Endodermal cell (in vitro differentiated cells): ENCODE results near the gene MAPK8IP1. TPM values are rescaled to one million over a fixed set of nuclear protein-coding genes. Genes with fewer than 3 reads are reported as not detected.

Source experiments
- DNase-seq: peaks from one replicate; pipeline ENCODE4 v3.0.0-alpha.2; 2017
- H3K27ac ChIP-seq: 2 replicates; pipeline ENCODE4 v1.5.1; 2013; ENCODE audit warnings: mild to moderate bottlenecking, low read depth, low read length, moderate library complexity
- H3K27me3 ChIP-seq: 2 replicates; pipeline ENCODE4 v1.6.1; 2013; ENCODE audit warnings: mild to moderate bottlenecking, low read length, moderate library complexity; ENCODE audit not compliant: insufficient read depth, control insufficient read depth, poor library complexity, severe bottlenecking
- H3K36me3 ChIP-seq: 2 replicates; pipeline ENCODE4 v1.7.0; 2013; ENCODE audit warnings: mild to moderate bottlenecking, low read length, moderate library complexity; ENCODE audit not compliant: control insufficient read depth, insufficient read depth
- H3K4me1 ChIP-seq: one replicate; pipeline ENCODE4 v1.7.0; 2013; ENCODE audit warnings: low read length; ENCODE audit not compliant: control insufficient read depth, insufficient read depth
- H3K4me3 ChIP-seq: 2 replicates; pipeline ENCODE4 v1.5.1; 2013; ENCODE audit warnings: mild to moderate bottlenecking, low read length, moderate library complexity
- H3K9ac ChIP-seq: 2 replicates; pipeline ENCODE4 v1.6.1; 2013; ENCODE audit warnings: mild to moderate bottlenecking, low read length, moderate library complexity; ENCODE audit not compliant: poor library complexity, severe bottlenecking; ENCODE audit errors: extremely low read depth
- H3K9me3 ChIP-seq: 2 replicates; pipeline ENCODE4 v1.6.1; 2013; ENCODE audit warnings: mild to moderate bottlenecking, low read length, moderate library complexity; ENCODE audit not compliant: control insufficient read depth
- H3K27ac Mint-ChIP-seq: 2 replicates; pipeline ENCODE4 v1.8.0; 2020; ENCODE audit warnings: mixed read lengths
- H3K27me3 Mint-ChIP-seq: 2 replicates; pipeline ENCODE4 v1.8.0; 2021; ENCODE audit warnings: mild to moderate bottlenecking, mixed read lengths; ENCODE audit not compliant: insufficient read depth
- H3K36me3 Mint-ChIP-seq: 2 replicates; pipeline ENCODE4 v1.8.0; 2020; ENCODE audit warnings: low read depth, mixed read lengths
- H3K4me1 Mint-ChIP-seq: 2 replicates; pipeline ENCODE4 v1.8.0; 2020; ENCODE audit warnings: mixed read lengths
- H3K4me3 Mint-ChIP-seq: 2 replicates; pipeline ENCODE4 v1.8.0; 2020; ENCODE audit warnings: mild to moderate bottlenecking, moderate library complexity, mixed read lengths
- H3K9me3 Mint-ChIP-seq: 2 replicates; pipeline ENCODE4 v1.8.0; 2020; ENCODE audit warnings: mild to moderate bottlenecking, mixed read lengths
- CTCF ChIP-seq: fragments of 200-600 bp; sonication (generic); conservative IDR thresholded peaks from 2 replicates; pipeline ENCODE4 v1.5.0; 2021; ENCODE audit warnings: antibody characterized with exemption, mild to moderate bottlenecking
- WGBS, 2 experiments: methylation state at CpG; one replicate each; pipeline versions ENCODE4 v1.1.5 to v1.1.7; 2013; ENCODE audit warnings: missing lambda C conversion rate in 2 of 2, mixed read lengths in 1 of 2; ENCODE audit not compliant: insufficient coverage in 1 of 2, insufficient read length in 1 of 2; 5-methylcytosine and 5-hydroxymethylcytosine counted together
- total RNA-seq, 2 donors: library from RNA; stranded (reverse); fragmentation: NEBNext Ultra II Directional in 1 of 2; extraction: Animal tissue kit (Norgen Biotek cat#: 25700) in 1 of 2; gene quantifications; 2 replicates in 1 of 2; 3 replicates in 1 of 2; pipeline ENCODE4 v1.2.1, GENCODE V29; 2021

The MAPK8IP1 gene
- total RNA-seq, 2 donors from 2014 or later = 11.2 to 12.8 TPM

- H3K36me3 ChIP-seq = peaks cover 36% of the 10 kb centered on the region
- H3K27ac ChIP-seq = no peak overlapping the region
- H3K27me3 Mint-ChIP-seq = no peaks in the 10 kb centered on the region
- no peak overlapping the region for H3K4me3 ChIP-seq
- H3K27me3 ChIP-seq = no peaks in the 10 kb centered on the region
- no peak overlapping the region for H3K4me3 Mint-ChIP-seq
- H3K36me3 Mint-ChIP-seq = peaks cover 26% of the 10 kb centered on the region
- no peaks in the 10 kb centered on the region for H3K9me3 ChIP-seq
- TF ChIP-seq CTCF = no peak
- WGBS, 2 experiments = 91 to 100% methylated on average over 5 to 6 of the region's 6 CpGs
- no peaks in the 10 kb centered on the region for H3K9me3 Mint-ChIP-seq
- H3K4me1 Mint-ChIP-seq = peaks cover 9% of the 10 kb centered on the region
- H3K27ac Mint-ChIP-seq = no peak overlapping the region
- H3K4me1 ChIP-seq = no peaks in the 10 kb centered on the region
- no peak overlapping the region for H3K9ac ChIP-seq
- no peak for DNase-seq
Observed at GRCh38 chr11:45856044-45856468, 29.4 kb upstream of the MAPK8IP1 start.

- H3K27ac ChIP-seq = no peak overlapping the region
- peak overlapping the region; percentile 0 for H3K27ac Mint-ChIP-seq
Observed at GRCh38 chr11:45857961-45858474, 27.4 kb upstream of the MAPK8IP1 start.

GRCh38 chr11:45858751-45859398 is 26.6 kb upstream of the MAPK8IP1 start:
- no peaks in the 10 kb centered on the region for H3K27me3 ChIP-seq
- H3K4me1 ChIP-seq = no peaks in the 10 kb centered on the region
- no peak for TF ChIP-seq CTCF
- peaks cover 6% of the 10 kb centered on the region for H3K4me1 Mint-ChIP-seq
- peak overlapping the region; percentile 0 for H3K27ac Mint-ChIP-seq
- H3K4me3 Mint-ChIP-seq = no peak overlapping the region
- H3K36me3 ChIP-seq = peaks cover 63% of the 10 kb centered on the region
- WGBS, 2 experiments = 92 to 98% methylated on average over 4 to 5 of the region's 5 CpGs
- H3K4me3 ChIP-seq = no peak overlapping the region
- no peaks in the 10 kb centered on the region for H3K27me3 Mint-ChIP-seq
- no peaks in the 10 kb centered on the region for H3K9me3 Mint-ChIP-seq
- no peaks in the 10 kb centered on the region for H3K9me3 ChIP-seq
- peaks cover 47% of the 10 kb centered on the region for H3K36me3 Mint-ChIP-seq
- H3K27ac ChIP-seq = no peak overlapping the region
- no peak for DNase-seq
- no peak overlapping the region for H3K9ac ChIP-seq

More at GRCh38 chr11:45857961-45858474, 27.4 kb upstream of the MAPK8IP1 start:
- no peaks in the 10 kb centered on the region for H3K9me3 Mint-ChIP-seq
- no peak overlapping the region for H3K4me3 ChIP-seq
- DNase-seq = no peak
- H3K27me3 ChIP-seq = no peaks in the 10 kb centered on the region
- WGBS, 2 experiments = 86 to 90% methylated on average over 1 to 2 of the region's 2 CpGs
- H3K9me3 ChIP-seq = no peaks in the 10 kb centered on the region
- no peak overlapping the region for H3K4me3 Mint-ChIP-seq
- H3K4me1 Mint-ChIP-seq = peaks cover 6% of the 10 kb centered on the region
- H3K9ac ChIP-seq = no peak overlapping the region
- H3K36me3 Mint-ChIP-seq = peaks cover 42% of the 10 kb centered on the region
- no peak for TF ChIP-seq CTCF
- peaks cover 55% of the 10 kb centered on the region for H3K36me3 ChIP-seq
- no peaks in the 10 kb centered on the region for H3K4me1 ChIP-seq
- no peaks in the 10 kb centered on the region for H3K27me3 Mint-ChIP-seq
